GM08714 (cell line): ENCODE results near the gene AIF1.

Source experiments
- H3K4me3 ChIP-seq: fragments of 200-500 bp; sonication (Bioruptor generic); 2 replicates; pipeline ENCODE4 v1.5.1; 2014; ENCODE audit warnings: mild to moderate bottlenecking, low read length, inconsistent platforms
- ZNF274 ChIP-seq: IDR thresholded peaks from 2 replicates; pipeline ENCODE4 v1.6.1; 2012; ENCODE audit warnings: mild to moderate bottlenecking, low read depth, low read length

Gene AIF1

GRCh38 chr6:31614684-31615578 lies at the start of gene AIF1:
AIF1 (plus strand) TSS chr6:31615234; CDS start chr6:31615330, 96 bp downstream.
- no peak for TF ChIP-seq ZNF274
- H3K4me3 ChIP-seq, result peak within 1 kb of the TSS; percentile 38; the same call in 1 of the 2 replicates

DNA sequence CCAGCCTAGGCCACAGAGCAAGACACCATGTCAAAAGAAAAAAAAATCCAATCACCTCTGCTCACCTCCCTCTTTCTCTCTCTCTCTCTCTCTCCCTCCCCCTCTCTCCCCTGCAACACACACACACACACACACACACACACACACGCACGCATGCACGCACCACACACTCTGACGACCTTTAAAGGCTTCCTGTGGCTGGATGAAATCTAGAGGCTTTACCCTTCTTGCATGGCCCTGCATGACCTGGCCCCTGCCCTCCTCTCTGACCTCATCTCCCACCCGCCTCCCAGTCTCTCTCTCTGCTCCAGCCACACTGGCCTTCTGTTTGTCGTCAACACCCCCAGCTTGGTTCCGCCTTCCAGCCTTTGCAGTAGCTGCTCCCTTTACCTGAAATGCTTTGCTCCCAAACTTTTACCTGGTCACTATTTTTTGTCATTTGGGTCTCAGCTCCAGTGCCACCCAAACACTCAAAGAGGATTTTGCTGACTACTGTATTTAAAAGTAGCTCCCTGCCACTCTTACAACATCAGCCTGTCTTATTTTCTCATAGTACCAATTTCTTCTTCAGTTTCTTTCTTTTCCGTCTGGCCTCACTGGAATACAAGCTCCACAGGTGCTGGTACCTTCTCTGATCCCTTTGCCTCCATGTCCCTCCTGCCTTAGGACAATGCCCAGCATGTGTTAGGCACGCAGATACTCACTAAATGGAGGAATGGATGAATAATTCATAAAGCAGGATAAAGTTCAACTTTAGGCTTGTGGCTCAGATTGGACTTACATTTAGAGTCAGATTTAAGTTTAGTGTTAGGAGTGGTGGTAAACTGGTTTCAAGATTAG lies 47.3 kb upstream of the AIF1 start:
- H3K4me3 ChIP-seq, result peak overlapping the region; percentile 11; the same call in 1 of the 2 replicates
- no peak for TF ChIP-seq ZNF274

DNA sequence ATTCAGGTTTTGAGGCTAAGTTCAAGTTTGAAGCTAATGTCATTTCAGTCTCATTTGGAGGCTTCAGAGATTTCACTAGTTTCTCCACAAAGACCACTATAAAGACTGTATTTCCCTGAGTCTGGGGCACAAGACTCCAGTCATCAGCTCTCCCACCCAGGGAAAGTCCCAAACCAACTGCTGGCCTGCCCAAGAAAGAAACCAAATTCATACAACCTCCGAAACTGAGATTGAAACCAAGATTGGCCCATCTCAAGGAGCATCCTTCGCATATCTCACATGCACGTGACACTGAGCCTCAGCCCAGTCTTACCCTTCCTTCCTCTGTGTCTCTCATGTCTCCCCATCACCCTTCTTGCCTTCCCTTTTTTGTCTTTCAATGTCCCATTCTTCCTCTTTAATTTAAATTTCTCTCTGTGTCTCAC lies 46.5 kb upstream of the AIF1 start:
- no peak overlapping the region for H3K4me3 ChIP-seq
- TF ChIP-seq ZNF274, result no peak

GRCh38 chr6:31569861-31570536 lies 45.0 kb upstream of the AIF1 start:
- TF ChIP-seq ZNF274, result no peak
- no peak overlapping the region for H3K4me3 ChIP-seq

- peak within 1 kb of the TSS; percentile 53; the same call in 1 of the 2 replicates for H3K4me3 ChIP-seq
- no peak for TF ChIP-seq ZNF274
These were observed 42.8 kb upstream of the AIF1 start, which contains the start of gene LTA for GRCh38 chr6:31572041-31572911. LTA (plus strand) TSS chr6:31572289; CDS start chr6:31572743, 454 bp downstream.

DNA sequence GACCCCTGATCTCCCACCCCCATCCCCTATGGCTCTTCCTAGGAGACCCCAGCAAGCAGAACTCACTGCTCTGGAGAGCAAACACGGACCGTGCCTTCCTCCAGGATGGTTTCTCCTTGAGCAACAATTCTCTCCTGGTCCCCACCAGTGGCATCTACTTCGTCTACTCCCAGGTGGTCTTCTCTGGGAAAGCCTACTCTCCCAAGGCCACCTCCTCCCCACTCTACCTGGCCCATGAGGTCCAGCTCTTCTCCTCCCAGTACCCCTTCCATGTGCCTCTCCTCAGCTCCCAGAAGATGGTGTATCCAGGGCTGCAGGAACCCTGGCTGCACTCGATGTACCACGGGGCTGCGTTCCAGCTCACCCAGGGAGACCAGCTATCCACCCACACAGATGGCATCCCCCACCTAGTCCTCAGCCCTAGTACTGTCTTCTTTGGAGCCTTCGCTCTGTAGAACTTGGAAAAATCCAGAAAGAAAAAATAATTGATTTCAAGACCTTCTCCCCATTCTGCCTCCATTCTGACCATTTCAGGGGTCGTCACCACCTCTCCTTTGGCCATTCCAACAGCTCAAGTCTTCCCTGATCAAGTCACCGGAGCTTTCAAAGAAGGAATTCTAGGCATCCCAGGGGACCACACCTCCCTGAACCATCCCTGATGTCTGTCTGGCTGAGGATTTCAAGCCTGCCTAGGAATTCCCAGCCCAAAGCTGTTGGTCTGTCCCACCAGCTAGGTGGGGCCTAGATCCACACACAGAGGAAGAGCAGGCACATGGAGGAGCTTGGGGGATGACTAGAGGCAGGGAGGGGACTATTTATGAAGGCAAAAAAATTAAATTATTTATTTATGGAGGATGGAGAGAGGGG lies 41.6 kb upstream of the AIF1 start:
- peak overlapping the region; percentile 53; the same call in 1 of the 2 replicates for H3K4me3 ChIP-seq
- no peak for TF ChIP-seq ZNF274

GRCh38 chr6:31574106-31575061 lies 40.6 kb upstream of the AIF1 start:
- TF ChIP-seq ZNF274, result no peak
- peak overlapping the region; percentile 84; the same call in 1 of the 2 replicates for H3K4me3 ChIP-seq

GRCh38 chr6:31575335-31575901 lies 39.6 kb upstream of the AIF1 start, which contains the start of gene TNF:
TNF (plus strand) TSS chr6:31575565; CDS start chr6:31575742, 177 bp downstream.
- peak within 1 kb of the TSS; percentile 84 for H3K4me3 ChIP-seq
- TF ChIP-seq ZNF274, result no peak

- H3K4me3 ChIP-seq, result peak overlapping the region; percentile 84
- TF ChIP-seq ZNF274, result no peak
These were observed 38.9 kb upstream of the AIF1 start for GRCh38 chr6:31575952-31576685.
